ENCODE data around the gene TTBK2.

DNA sequence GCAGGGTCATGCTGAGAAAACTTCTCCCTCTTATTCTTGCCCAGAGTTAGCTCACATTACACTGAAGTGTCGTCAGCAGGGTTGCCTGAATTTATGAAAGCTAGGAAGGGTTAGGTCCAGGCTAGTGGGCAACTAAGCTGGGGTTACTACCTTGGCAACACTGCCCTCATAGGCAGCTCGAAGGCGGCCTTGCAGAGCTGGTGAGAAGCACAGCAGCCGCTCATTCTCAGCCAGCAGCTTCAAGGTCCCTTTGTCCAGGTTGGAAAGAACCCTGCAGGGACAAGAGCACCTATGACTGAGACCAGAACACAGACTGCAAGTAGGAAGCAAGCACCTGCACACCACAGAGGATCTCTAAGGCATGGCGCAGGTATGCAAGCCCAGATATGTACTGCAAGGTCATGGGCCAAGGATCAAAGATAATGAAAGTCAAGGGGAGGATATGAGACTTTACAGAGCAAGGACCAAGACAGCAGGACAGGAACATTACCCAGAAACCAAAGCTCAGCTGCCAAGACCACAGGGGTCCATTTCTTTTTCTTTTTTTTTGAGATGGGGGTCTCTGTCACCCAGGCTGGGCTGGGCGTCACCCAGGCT lies 186.4 kb downstream of the TTBK2 start:
- TF ChIP-seq CTCF (tag by site-specific recombination; IDR thresholded peaks at IDR 0.05) = no peak
- TF ChIP-seq, protein P1, sequence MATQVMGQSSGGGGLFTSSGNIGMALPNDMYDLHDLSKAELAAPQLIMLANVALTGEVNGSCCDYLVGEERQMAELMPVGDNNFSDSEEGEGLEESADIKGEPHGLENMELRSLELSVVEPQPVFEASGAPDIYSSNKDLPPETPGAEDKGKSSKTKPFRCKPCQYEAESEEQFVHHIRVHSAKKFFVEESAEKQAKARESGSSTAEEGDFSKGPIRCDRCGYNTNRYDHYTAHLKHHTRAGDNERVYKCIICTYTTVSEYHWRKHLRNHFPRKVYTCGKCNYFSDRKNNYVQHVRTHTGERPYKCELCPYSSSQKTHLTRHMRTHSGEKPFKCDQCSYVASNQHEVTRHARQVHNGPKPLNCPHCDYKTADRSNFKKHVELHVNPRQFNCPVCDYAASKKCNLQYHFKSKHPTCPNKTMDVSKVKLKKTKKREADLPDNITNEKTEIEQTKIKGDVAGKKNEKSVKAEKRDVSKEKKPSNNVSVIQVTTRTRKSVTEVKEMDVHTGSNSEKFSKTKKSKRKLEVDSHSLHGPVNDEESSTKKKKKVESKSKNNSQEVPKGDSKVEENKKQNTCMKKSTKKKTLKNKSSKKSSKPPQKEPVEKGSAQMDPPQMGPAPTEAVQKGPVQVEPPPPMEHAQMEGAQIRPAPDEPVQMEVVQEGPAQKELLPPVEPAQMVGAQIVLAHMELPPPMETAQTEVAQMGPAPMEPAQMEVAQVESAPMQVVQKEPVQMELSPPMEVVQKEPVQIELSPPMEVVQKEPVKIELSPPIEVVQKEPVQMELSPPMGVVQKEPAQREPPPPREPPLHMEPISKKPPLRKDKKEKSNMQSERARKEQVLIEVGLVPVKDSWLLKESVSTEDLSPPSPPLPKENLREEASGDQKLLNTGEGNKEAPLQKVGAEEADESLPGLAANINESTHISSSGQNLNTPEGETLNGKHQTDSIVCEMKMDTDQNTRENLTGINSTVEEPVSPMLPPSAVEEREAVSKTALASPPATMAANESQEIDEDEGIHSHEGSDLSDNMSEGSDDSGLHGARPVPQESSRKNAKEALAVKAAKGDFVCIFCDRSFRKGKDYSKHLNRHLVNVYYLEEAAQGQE (tag by site-specific recombination; IDR thresholded peaks at IDR 0.05) = no peak
- TF ChIP-seq, protein P2, sequence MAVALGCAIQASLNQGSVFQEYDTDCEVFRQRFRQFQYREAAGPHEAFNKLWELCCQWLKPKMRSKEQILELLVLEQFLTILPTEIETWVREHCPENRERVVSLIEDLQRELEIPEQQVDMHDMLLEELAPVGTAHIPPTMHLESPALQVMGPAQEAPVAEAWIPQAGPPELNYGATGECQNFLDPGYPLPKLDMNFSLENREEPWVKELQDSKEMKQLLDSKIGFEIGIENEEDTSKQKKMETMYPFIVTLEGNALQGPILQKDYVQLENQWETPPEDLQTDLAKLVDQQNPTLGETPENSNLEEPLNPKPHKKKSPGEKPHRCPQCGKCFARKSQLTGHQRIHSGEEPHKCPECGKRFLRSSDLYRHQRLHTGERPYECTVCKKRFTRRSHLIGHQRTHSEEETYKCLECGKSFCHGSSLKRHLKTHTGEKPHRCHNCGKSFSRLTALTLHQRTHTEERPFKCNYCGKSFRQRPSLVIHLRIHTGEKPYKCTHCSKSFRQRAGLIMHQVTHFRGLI (tag by site-specific recombination; IDR thresholded peaks at IDR 0.05) = no peak
- no peak for TF ChIP-seq ZNF175 (tag by site-specific recombination; IDR thresholded peaks at IDR 0.05)
- TF ChIP-seq ZBTB8A (tag by site-specific recombination; IDR thresholded peaks at IDR 0.05) = no peak
- no peak for TF ChIP-seq ZNF366 (tag by site-specific recombination; conservative IDR thresholded peaks at IDR 0.05)
- TF ChIP-seq, protein P3, sequence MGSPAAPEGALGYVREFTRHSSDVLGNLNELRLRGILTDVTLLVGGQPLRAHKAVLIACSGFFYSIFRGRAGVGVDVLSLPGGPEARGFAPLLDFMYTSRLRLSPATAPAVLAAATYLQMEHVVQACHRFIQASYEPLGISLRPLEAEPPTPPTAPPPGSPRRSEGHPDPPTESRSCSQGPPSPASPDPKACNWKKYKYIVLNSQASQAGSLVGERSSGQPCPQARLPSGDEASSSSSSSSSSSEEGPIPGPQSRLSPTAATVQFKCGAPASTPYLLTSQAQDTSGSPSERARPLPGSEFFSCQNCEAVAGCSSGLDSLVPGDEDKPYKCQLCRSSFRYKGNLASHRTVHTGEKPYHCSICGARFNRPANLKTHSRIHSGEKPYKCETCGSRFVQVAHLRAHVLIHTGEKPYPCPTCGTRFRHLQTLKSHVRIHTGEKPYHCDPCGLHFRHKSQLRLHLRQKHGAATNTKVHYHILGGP (tag by site-specific recombination; IDR thresholded peaks at IDR 0.05) = no peak
- no peak for TF ChIP-seq SETDB1 (IDR thresholded peaks at IDR 0.05; ENCODE audit: insufficient read length, low read length)
- TF ChIP-seq ZNF529 (tag by site-specific recombination; IDR thresholded peaks at IDR 0.05; ENCODE audit: insufficient replicate concordance) = no peak
- TF ChIP-seq RBAK (tag by site-specific recombination; IDR thresholded peaks at IDR 0.05) = no peak
- no peak for TF ChIP-seq ZBTB1 (tag by site-specific recombination; IDR thresholded peaks at IDR 0.05)
- TF ChIP-seq GLI2 (tag by site-specific recombination; IDR thresholded peaks at IDR 0.05; ENCODE audit: borderline replicate concordance, low read depth) = no peak

Measured in HEK293 (cell line).